ENCODE data around the gene KNL1.
"Not testable (repeated sequence)": the region's sequence is repeated elsewhere in the genome, so short reads cannot be mapped to it uniquely, and the experiment has no call there.

Gene KNL1

DNA sequence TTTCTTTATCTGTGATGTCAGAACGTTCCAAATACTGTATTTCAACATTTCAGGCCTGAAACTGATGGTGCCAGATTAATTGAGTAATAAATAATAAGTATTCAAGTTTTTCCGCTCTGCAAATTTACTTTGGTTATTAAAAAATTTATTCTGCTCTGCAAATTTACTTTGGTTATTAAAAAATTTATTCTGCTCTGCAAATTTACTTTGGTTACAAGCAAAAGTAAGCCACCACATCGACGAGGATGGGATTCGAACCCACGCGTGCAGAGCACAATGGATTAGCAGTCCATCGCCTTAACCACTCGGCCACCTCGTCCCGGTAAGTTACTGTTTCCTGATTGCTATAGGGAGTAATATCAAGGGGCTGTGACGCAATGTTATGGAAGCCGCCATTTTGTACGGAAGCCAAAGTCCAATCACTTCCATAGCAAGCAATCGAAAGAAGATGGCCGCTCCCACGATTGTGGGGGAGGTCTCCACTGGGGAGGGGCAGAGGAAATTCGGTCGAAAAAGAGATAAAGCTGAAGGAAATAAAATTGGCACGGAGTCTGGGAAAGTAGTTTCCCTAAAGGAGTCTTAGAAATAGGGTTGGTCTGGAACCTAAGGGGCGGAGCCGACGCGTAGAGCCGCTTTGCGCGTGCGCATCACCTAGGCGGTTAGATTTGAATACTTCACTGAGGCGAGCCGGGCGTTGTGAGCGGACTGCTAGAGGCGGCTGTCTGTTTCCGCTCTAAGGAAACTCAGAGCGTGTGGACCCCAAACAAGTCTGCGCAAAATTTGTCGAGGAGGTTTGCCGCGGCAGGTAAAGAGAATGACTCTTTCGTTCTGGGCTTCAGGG is at the start of gene KNL1:
Gene KNL1 (plus strand): TSS at position 662 of the 841 bp plus-strand sequence. CDS start 8,683 bp downstream, outside the sequence.
- peak; percentile 90 for DNase-seq (ENCODE audit: low spot score)

DNA sequence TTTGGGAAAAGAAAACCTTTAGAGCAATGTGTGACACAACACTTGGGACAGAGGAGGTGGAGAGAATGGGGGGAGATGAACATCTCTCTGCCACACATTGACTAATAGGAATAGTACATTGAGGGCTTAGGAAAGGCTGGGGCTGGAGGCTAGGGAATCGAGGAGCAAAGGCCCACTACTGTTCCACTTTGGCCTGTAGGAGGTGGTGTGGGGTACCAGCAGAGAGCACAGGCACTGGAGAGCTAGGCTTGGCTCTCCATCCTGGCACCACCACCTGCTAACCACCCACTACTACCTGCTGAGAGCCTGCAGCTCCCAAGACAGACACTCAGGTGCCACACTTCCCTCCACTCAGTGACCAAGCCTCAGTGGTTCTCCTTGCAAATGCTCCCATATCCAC is 48.6 kb upstream of the KNL1 start:
- DNase-seq (ENCODE audit: low spot score): no peak

DNA sequence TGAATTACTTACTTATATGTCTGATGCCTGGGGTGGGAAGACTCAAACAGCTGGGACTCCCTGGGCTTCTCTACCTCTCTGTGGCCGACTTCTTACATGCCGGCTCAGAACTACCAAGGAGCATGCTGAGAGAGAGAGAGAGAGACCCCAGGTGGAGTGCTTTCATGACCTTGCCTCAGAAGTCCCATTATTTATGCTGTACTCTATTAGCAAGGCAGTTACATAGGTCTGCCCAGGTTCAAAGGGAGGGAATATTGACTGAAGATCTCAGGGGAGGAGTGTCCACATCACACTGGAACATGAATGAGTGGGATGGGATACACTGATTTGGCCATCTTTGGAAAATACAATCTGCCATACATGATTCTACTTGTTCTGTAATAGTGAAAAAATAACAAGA is 45.4 kb upstream of the KNL1 start:
- DNase-seq (ENCODE audit: low spot score): no peak

- DNase-seq (ENCODE audit: low spot score): no peak
Measured at GRCh38 chr15:40549894-40550293, 44.2 kb upstream of the KNL1 start.

DNA sequence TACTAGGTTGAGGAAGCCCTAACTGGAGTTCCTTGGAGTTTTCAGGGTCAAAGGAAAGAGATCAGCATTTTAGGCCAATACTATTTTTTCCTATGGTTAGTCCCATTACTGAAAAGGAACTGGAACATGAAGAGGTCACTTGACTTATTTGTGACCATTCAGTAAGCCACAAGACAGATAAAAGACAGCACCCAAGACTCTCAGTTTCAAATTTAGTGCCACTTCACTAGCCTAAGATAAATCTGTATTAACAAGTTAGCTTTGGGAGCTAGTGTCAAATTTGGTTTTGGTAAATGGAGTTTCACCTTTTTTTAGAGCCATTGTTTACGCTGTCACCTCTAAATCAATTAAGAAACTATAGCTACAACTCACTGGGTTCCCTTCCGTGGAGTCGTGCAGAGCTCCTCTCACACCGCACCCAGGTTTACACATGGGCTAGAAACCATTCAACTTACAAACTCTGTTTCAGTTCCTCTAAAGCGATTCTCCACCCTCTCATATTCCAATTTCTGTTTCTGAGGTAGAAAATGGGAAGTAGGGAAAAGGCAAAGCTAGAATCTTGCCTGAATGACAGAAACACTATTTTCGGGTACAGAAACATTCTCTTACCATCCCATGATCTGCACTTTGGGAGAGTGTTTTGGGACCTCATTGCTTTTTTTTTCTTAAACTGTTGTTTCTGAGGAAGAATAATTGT is 43.6 kb upstream of the KNL1 start:
- DNase-seq (ENCODE audit: low spot score): no peak

- no peak for DNase-seq (ENCODE audit: low spot score)
Measured at GRCh38 chr15:40554161-40554525, 39.9 kb upstream of the KNL1 start.

GRCh38 chr15:40555876-40556275 is 38.2 kb upstream of the KNL1 start:
- no peak for DNase-seq (ENCODE audit: low spot score)

GRCh38 chr15:40558952-40559742 is 34.9 kb upstream of the KNL1 start:
- no peak for DNase-seq (ENCODE audit: low spot score)

DNA sequence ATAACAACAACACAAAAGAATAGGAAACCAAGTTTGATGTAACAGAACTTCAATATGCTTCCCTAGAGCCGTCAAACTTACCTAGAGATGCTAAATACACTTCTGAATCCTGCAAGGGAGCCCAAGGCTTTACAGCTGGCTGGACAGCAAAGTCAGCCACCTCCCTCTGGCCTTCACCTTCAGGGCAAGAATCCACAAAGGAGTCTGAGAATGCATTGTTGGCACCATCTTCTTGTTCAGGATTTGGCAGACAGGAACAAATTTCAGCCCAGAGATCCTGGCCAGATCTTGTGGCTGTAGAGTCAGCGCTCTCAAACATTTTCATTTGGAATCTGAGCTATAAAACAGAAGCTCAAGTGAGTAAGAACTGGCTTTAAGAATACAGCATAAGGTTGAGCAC is 31.4 kb upstream of the KNL1 start:
- no peak for DNase-seq (ENCODE audit: low spot score)

DNA sequence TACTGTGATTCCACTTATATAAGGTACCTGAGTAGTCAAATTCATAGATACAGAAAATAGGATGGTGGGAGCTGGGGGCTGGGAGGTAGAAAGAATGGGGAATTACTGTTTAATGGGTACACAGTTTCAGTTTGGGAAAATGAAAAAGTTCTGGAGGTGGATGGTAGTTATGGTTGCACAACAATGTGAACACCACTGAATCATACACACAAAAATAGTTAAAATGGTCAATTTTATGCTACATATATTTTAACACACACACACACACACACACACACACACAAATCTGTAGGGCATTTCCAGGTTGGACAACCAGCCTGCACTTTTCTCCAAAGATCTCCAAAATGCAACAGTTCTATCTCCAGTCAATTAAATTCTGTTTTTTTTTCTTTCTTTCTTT is 30.6 kb upstream of the KNL1 start:
- DNase-seq (ENCODE audit: low spot score): no peak

GRCh38 chr15:40564591-40565332 is 29.3 kb upstream of the KNL1 start, which contains the start of gene CCDC32:
TSS of gene CCDC32 (minus strand) at chr15:40565042. CDS start at chr15:40563015, 2,027 bp downstream.
- peak; percentile 95 for DNase-seq (ENCODE audit: low spot score)

DNA sequence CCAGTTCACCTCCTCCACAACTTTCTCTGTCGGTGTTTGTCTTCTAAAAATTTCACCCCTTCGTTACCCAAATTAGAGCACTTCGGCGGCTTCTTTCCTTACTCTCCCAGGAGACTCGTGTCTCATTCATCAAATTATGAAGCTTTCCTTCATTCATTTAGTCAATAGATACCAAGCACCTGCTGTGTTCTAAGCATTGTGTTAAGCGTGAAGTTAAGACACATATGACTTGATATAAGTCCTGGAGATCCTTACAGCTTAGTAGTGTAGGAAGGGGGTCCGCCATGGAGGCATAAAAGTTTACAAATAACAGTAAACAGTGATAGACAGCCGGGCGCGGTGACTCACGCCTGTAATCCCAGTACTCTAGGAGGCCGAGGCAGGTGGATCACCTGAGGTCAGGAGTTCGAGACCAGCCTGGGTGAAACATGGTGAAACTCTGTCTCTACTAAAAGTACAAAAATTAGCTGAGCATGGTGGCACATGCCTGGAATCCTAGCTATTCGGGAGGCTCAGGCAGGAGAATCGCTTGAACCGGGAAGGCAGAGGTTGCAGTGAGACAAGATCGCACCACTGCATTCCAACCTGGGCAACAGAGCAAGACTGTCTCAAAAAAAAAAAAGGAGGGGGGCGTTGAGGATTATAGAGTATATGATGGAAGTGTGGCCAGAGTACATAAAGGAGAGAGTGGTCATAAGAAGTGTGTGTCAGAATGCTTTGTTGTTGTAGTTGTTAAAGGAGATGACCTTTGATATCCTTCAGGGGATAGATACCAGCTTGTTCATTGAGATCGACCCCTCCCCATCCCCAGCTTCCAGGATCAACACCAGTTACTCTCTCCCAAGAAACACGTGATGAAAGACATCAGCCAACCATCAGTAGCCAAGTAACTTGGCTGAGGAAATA is 28.5 kb upstream of the KNL1 start:
- DNase-seq (ENCODE audit: low spot score): no peak

- no peak for DNase-seq (ENCODE audit: low spot score)
Measured at GRCh38 chr15:40567111-40567510, 26.9 kb upstream of the KNL1 start.

DNA sequence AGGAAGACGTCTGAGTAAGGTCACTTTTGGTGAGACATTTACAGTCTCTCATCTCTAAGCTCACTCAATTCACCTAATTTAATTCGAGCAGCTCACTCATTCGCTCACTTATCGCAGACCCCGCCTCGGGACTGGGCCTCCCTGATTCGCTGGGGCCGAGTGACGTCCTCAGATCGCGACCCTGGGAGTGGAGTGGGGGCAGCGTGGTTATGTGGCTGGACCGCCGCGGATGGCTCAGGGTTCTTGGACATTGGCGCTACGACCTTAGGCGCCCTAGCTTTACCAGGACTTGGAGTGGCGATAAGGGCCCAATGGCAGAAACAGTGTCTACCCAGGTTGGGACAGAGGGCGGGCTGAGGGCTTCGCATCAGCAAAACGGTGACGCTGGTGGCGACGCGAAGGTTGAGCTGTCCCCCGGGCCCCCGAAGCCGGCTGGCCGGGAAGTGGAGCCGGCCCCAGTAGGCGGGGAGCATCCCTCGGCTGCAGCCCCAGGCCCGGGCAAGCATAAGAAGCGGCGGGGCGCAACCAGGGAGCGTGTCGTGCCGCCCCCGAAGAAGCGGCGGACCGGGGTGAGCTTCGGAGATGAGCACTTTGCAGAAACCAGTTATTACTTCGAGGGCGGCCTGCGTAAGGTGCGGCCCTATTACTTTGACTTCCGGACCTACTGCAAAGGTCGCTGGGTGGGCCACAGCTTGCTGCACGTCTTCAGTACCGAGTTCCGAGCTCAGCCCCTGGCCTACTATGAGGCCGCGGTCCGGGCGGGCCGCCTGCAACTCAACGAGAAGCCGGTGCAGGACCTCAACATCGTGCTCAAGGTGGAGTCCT is 24.7 kb upstream of the KNL1 start, which contains the start of gene RPUSD2:
Gene RPUSD2 (plus strand): TSS at position 171 of the 825 bp plus-strand sequence. CDS start 39 bp downstream, at position 210.
- peak; percentile 87 for DNase-seq (ENCODE audit: low spot score)

GRCh38 chr15:40575113-40575512 is 18.9 kb upstream of the KNL1 start:
- DNase-seq (ENCODE audit: low spot score): no peak

- not testable (repeated sequence) for DNase-seq (ENCODE audit: low spot score)
Measured at GRCh38 chr15:40576914-40577313, 17.1 kb upstream of the KNL1 start.

DNA sequence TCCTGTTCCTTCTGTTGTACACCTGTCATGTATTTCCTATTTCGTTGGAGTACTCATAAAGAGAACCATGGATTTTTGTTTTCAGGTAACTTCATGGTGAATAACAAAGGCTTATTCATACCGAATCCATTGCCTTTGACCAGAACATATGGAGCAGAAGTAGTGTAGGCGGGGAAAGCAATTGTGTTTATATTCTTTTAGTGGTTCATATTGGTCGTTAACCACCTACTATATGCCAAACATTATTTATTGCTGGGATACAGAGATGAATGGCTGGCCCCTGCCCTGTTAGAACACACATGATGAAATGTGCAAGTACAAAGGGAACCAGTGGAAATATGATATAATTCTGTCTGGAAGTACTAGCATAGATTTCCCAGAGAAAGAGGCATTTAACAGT is 15.2 kb upstream of the KNL1 start:
- DNase-seq (ENCODE audit: low spot score): no peak

- not testable (repeated sequence) for DNase-seq (ENCODE audit: low spot score)
Measured at GRCh38 chr15:40581796-40582195, 12.3 kb upstream of the KNL1 start.

DNA sequence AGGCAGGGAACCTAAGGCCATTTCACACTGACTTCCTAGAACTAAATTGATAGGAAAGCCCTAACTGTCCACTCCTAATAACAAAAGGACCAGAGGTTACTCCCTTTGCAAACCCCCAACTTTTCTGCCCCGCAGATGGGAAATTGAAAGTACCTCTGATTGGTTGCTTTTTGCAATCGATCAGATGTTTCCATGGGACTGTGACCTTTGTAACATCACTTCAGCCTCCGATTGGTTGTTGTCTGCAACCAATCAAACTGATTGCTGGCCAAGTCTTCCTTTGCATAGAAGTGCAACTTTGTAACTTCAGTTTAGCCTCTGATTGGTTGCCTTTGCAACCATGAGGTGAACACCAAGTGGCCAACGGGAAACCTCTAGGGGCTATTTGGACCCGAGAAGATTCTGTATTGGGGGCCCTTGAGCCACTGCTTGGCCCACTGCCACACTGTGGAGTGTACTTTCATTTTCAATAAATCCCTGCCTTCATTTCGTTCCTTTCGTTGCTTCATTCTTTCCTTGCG is 11.3 kb upstream of the KNL1 start:
- no peak for DNase-seq (ENCODE audit: low spot score)

Measured in CD4-positive, alpha-beta T cell treated with Interleukin-6 at 100 ng/mL for 8 hours (primary cell).